Germinal center (tissue), 1 donor: ENCODE measurements around the gene TDRD9.
"Not testable (repeated sequence)": the region's sequence is repeated elsewhere in the genome, so short reads cannot be mapped to it uniquely, and the experiment has no call there.

ENCODE experiments used
- DNase-seq: peaks from one replicate; pipeline ENCODE4 v3.0.0; 2012; ENCODE audit warnings: mixed read lengths, low spot score

The TDRD9 gene

GRCh38 chr14:103928011-103928890 lies at the start of gene TDRD9:
TSS of gene TDRD9 (plus strand) at chr14:103928456. CDS start at chr14:103928510, 54 bp downstream.
- no peak for DNase-seq

- no peak for DNase-seq
Measured at GRCh38 chr14:103879118-103879569, 49.1 kb upstream of the TDRD9 start.

- DNase-seq = no peak
Measured at GRCh38 chr14:103879570-103880347, 48.5 kb upstream of the TDRD9 start.

GRCh38 chr14:103880348-103881267 lies 47.6 kb upstream of the TDRD9 start:
- DNase-seq = no peak

- DNase-seq = no peak
Measured at GRCh38 chr14:103881268-103882201, 46.7 kb upstream of the TDRD9 start.

- no peak for DNase-seq
Measured at GRCh38 chr14:103882503-103883262, 45.6 kb upstream of the TDRD9 start.

- DNase-seq = no peak
Measured at GRCh38 chr14:103883263-103883523, 45.1 kb upstream of the TDRD9 start.

- DNase-seq = no peak
Measured at GRCh38 chr14:103884854-103885253, 43.4 kb upstream of the TDRD9 start.

- no peak for DNase-seq
Measured at GRCh38 chr14:103885509-103885932, 42.7 kb upstream of the TDRD9 start.

- DNase-seq = no peak
Measured at GRCh38 chr14:103886304-103887169, 41.7 kb upstream of the TDRD9 start.

- no peak for DNase-seq
Measured at GRCh38 chr14:103887170-103887501, 41.1 kb upstream of the TDRD9 start.

GRCh38 chr14:103887557-103888115 lies 40.6 kb upstream of the TDRD9 start:
- no peak for DNase-seq

GRCh38 chr14:103889002-103889312 lies 39.3 kb upstream of the TDRD9 start:
- not testable (repeated sequence) for DNase-seq

GRCh38 chr14:103889313-103890051 lies 38.8 kb upstream of the TDRD9 start:
- DNase-seq = no peak

GRCh38 chr14:103890052-103890371 lies 38.2 kb upstream of the TDRD9 start:
- DNase-seq = no peak

GRCh38 chr14:103890821-103891666 lies 37.2 kb upstream of the TDRD9 start:
- DNase-seq = no peak

- no peak for DNase-seq
Measured at GRCh38 chr14:103891667-103892215, 36.5 kb upstream of the TDRD9 start.
